G401 (cell line): ENCODE results near the gene PAM16. TPM values are rescaled to one million over a fixed set of nuclear protein-coding genes. Genes with fewer than 3 reads are reported as not detected.

ENCODE experiments used
- DNase-seq: peaks from one replicate; pipeline ENCODE4 v3.0.0-alpha.2; 2015; ENCODE audit warnings: low spot score
- in situ Hi-C: cut with HindIII; loops from 2 replicates; pipeline ENCODE4 v1.10.0; 2016; ENCODE audit warnings: low sequenced_read_pairs, mixed read lengths
- total RNA-seq: library from RNA; depleted of rRNA; stranded (reverse); fragments of >200 nt; shearing (Covaris generic); gene quantifications from 2 replicates; pipeline ENCODE4 v1.2.3, GENCODE V29; 2014; rRNA removed

The PAM16 gene
- total RNA-seq, 1 experiment from 2014 or later: 68.3 TPM

DNA sequence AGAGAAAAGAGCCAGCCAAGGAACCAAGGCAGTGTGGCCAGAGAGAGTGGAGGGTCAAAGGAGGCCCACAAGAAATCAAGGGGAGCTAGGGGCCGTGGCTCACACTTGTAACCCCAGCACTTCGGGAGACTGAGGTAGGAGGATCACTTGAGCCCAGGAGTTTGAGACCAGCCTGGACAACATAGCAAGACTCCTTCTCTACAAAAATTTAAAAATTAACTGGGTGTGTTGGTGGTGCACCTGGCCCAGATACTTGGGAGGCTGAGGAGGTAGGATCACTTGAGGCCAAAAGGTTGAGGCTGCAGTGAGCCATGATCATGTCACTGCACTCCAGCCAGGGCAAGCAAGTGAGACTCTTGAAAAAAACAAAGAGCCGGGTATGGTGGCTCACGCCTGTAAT lies 59.4 kb downstream of the PAM16 start:
- in situ Hi-C loops: no loop called here
- DNase-seq: no peak

Other genes starting within 250 kb of the PAM16 start
- 2.6 and 8.9 TPM in 2 replicates for gene ADCY9, start 234.9 kb downstream of the PAM16 start, total RNA-seq
- gene SRL, start 109.2 kb downstream of the PAM16 start, total RNA-seq: 0.07 and 0.37 TPM in 2 replicates
- 14.5 and 38.3 TPM in 2 replicates for gene TFAP4, start 78.3 kb downstream of the PAM16 start, total RNA-seq
- 0.44 and 0.80 TPM in 2 replicates for gene GLIS2, start 35.3 kb downstream of the PAM16 start, total RNA-seq
- gene VASN, start 20.5 kb upstream of the PAM16 start, total RNA-seq: 9.9 and 14.4 TPM in 2 replicates
- gene CORO7, start 65.3 kb upstream of the PAM16 start, total RNA-seq: 34.2 and 39.5 TPM in 2 replicates
- 79.4 and 89.7 TPM in 2 replicates for gene DNAJA3, start 74.5 kb upstream of the PAM16 start, total RNA-seq
- gene NMRAL1, start 123.3 kb upstream of the PAM16 start, total RNA-seq: 166 and 212 TPM in 2 replicates
- gene HMOX2, start 125.1 kb upstream of the PAM16 start, total RNA-seq: 94.3 and 99.9 TPM in 2 replicates
- 12.4 and 17.2 TPM in 2 replicates for gene CDIP1, start 187.5 kb upstream of the PAM16 start, total RNA-seq
- gene C16orf96, start 205.0 kb upstream of the PAM16 start, total RNA-seq: 0.17 TPM in 1 of 2 replicates, not detected in the other